NOMO-1 treated with dmso at 0.1 percent for 144 hours (cell line): Measurements from ENCODE around the gene ADAMTS12.

Source experiments
- DNase-seq: peaks from one replicate; lab custom pipeline; 2025; ENCODE audit not compliant: unreplicated experiment; lab: John Stamatoyannopoulos, UW

ADAMTS12 gene

DNA sequence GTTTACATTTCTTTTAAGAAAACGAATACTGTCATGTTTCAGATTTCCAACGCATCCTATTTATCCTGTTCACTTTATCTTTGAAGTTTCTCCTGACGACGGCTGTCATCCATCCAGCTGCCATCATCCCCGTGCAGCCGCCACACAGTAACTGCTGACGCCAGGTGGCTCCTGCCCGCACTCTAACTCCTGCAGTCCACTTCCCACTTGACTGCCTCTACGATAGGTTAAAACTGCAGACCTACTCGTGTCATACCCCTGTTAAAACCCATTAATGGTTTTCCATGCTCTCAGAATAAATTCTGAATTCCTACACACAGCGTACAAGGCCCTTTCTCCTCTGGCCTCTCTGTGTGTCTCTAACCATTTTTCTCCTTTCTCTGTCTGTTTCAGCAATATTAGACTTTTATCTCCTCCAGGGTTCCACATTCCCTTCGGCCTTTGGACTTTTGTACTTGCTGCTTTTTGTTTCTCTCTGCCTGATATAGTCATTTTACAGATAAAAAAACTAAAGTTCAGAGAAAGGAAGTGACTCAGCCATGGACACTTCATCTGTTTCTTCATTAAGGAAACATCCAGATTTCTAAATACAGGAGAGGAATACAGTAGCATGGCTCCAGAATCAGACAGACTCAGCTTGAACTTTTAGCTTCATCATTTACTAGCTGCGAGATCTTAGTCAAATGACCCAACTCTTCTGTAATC lies 84.9 kb downstream of the ADAMTS12 start:
- no peak for DNase-seq

DNA sequence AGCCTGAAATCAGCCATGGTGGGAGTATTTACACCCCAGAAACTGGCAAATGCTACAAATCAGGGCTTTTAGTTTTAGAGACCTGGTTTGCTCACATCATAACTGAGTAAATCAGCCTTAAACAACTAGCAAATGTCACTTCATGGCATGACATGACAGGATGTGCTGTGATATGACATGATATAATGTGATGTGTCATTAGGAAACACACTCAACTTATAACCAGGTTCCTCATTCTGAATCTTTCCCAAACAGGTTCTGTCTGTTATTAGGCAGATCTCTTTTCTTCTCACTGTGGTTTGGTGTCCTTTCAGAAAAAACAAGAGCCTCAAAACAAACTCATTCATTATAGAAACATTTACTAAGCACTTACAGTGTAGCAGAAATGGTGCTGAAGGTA lies 90.5 kb downstream of the ADAMTS12 start:
- DNase-seq = no peak

DNA sequence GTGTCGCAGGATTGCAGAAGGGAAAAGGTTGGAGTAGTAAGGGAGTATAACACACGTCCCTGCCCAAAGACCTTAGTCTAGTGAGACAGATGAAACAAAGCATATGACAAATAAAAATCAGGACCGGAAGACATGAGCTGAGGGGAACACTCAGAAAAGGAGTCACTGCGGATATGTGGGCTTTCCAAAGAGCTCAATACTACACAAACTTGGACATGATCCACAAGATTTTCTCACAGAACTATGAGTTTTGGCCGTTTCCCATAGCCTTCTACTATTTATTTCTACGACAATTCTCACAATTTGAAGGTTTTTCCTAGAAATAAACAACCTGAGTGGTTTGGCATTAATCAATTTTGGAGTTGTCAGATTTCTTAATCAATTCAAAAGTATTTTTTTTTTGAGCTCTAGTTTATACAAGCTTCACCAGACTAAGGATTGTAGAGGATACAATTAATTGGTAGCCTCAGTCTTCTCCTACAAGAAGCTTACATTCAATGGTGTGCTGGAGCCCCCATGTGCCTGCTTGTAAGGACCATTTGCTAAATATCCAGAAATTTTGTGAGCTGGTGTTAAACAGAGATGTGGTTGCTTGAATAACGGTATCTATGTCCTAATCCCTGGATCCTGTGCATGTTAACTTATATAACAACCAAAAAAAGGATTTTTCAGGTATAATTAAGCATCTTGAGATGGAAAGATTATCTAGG lies 91.4 kb downstream of the ADAMTS12 start:
- no peak for DNase-seq

DNA sequence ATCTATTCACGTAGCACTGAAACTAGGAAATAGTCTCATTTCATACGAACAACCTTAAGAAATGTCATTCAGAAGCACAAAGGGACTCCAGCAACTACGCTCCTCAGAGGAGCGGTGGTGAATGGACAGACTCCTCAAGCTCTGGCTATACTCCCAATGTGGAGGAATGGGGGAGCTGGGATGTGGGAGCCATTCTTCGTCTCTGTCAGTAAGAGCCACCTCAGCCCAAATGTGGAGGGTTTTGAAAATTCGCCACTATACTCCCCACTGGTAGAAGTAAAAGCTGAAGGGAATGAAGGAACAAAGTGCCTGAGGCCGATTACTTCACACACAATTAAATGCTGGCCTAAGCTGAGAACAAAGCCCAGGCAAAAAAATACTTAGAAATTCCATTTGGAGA lies 96.3 kb downstream of the ADAMTS12 start:
- DNase-seq = no peak

DNA sequence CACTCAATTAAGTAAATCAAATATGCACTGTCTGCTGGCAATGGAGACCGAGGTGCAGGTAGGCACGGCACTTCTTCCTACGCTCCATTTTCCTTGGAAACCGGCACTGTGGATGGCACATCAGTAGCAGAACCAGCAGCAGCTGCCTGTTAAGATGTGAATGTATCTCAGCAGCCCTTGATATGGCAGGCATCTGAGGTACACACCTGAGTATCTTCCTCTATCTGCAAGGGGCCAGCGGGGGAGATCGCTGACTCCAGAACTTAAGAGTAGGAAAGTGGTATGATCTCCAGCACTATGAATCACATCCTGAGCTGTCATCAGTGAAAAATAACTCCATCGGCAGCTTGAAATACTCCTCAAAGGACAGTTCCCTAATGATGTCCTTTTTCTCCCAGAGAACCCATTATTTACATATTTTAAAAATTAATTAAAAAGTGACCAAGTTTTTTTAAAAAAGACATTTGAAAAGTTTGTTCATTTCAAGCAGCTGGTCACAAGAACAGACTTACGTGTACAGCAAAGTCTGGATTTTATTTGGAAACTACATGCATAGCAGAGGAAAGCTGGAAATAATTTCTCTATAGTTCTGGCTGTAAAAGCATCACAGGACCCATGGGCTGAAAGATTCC lies 97.1 kb downstream of the ADAMTS12 start:
- DNase-seq = no peak

DNA sequence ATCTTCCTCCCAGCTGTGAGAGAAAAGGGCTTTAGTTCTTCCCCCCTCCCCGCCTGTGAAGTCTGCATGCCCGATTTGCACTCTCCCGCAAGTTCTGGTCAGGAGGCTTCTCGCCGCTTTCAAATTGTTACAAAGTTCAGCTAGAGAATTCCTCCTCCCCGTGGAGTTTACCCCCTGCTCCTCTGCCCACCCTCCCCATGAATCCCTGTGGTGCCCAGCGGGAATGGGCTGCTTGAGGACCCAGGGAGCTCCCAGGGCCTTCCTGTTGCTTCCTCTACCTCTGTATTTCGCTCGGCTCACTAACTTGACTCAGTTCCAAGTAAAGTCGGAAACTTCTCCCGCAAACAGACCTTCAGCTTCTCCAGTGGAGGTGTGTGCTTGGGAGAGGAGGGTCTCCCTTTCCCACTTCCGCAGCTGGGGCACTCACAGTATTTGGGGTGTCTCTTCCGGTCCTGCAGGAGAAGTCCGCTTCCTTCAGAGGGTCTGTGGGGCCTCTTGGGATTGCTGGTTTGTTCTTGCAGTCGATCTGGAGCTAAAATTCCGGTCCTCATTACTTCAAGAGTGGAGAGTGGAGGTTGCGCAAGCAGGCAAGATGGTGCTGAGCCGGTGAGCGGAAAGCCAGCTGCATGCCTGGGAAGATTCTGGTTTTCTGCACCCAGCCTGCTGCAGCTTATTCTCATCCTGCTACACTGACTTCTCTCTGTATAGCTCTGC lies 97.8 kb downstream of the ADAMTS12 start:
- no peak for DNase-seq

DNA sequence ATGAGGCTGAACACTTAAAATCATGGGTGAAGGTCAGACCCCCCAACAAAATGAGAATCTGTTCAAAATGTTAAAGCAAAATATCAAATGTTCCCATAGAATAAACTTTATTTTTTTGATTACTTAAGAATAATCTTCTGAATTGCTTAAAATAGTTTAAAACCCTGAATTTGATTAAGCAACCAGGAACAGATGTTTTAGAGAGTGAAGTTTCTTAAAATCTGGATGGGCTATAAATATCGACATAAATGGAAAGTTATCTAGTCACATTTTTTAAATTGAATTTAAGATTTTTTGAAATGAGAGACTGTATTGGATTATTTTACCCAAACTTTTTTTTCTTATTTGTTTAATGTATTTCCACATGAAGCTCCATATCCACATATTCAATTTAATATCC lies 98.5 kb downstream of the ADAMTS12 start:
- no peak for DNase-seq

DNA sequence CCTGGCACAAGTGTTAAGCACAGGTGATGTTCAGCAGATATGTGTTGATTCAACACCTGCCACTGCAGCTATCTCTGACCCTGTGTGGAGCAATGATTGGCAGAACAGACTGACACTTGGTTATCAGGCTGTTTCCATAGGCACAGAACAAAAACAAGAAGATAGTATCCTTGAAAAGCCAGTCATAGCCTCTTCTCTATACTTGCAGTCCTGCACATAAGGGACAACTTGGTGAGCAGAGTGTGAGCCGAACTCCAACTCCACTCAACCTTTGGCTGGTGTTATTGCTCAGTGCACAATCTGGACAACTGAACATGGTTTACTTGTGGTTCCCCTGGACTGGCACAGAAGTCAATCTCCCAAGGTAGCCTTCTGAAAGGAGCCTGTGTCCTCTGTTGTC lies 99.2 kb downstream of the ADAMTS12 start:
- DNase-seq = no peak

DNA sequence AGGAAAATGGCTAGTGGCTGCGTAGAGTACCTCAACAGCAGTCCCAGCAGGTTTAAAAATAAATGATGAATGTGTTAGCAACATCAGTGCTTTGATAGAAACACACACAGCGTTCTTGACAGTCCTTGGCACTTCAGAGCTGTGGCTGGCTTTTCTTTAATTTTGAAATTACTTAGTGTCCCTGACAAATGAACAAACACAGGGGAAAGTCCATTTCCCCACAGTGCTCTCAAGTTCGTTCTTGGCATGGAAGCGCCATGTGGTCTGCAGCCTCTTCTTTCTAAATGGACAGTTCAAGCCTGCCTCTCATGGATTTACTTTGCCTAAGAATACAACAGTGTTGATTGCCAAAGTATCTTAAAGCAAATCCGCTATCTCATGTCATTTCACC lies 102.2 kb downstream of the ADAMTS12 start:
- no peak for DNase-seq

DNA sequence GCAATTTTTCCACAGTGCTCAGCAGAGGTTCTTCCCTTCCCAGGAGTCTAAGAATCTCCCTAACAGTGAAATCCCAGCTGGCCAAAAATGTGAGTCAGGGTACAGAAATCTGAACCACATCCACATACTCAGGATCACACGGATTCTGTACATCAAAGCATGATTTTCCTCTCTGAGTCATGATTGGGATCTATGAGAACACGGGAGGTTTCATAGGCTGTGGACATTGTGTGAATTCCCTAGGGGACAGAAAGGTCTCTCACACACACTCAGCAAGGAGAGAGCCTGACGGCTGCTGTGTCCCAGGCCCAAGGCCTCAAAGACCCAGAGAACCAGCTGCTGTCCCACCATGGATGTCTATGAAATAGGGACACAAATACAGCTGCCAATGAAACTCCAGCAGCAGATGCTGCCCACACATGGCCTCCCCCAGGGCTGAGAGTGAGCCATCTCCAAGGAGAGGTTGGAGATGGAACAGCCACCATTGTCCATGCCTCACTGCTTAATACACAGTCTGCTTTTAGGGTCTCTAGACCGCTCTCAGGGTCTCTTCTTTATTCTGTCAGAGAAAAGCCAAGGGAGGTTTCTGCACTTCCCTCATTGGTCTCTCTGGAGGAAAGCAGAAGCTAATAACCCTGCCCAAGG lies 102.7 kb downstream of the ADAMTS12 start:
- no peak for DNase-seq

DNA sequence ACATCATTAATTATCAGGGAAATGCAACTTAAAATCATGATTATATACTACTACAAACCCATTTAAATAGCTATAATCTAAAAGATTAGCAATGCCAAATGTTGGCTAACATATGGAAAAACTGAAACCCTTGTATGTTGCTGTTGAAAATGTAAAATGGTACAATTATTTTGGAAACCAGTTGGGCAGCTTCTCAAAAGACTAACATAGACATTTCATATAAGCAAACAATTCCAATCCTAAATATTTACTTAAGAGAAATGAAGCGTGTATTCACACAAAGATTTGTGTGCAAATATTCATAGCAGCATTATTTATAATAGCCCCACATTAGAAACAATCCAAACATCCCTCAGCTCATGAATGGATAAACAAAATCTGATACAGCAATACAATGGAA lies 106.2 kb downstream of the ADAMTS12 start:
- no peak for DNase-seq

DNA sequence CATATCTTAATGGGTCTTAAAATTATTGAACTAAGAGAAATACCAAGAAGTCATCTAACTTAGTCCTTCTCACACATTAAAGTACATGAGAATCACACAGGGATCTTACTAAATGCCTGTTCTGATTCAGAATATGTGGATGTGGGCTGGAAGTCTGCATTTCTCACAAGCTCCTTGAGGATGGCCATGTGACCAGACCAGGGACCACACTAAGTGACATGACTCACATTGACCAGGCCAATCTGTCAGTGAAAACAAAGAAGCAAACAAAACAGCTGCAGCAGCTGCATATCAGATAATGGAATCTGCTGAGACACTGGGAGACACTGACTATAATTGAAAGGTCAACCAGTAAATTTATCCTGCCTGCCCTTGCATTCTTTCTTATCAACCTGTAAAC lies 110.5 kb downstream of the ADAMTS12 start:
- no peak for DNase-seq

DNA sequence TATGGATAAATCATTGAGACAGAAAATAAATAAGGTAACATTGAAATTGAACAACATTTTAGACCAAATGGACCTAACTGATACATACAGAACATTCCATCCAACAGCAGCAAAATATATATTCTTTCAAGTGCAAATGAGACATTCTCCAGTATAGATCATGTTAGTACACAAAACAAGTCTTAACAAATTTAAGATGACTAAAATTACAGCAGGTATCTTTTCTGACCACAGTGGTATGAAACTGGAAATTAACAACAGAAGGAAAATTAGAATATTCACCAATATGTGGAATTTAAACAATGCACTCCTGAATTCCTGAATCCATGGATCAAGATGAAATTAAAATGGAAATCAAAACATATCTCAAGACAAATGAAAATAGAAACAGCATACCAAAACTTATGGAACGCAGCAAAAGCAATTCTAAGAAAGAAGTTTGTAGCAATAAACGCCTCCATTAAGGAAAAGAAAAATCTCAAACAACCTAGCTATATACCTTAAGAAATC lies 115.6 kb downstream of the ADAMTS12 start:
- no peak for DNase-seq

DNA sequence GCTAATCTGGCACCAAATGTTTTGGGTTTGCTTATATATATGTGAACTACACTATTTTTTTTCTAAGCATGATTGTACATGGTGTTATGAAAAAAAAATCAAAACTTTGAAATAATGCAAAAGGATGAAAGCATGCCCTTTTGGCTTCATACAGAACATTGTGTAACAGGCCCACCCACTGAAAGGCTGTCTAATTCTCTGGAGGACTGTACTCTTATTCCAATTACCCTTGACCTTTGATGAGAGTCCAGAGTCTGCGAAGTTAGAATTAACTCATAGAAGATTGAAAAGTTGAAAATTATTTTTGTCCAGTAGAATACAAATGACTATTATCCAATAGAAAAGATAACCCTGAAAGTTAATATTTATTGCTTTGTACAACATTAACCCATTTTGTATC lies 117.4 kb downstream of the ADAMTS12 start:
- no peak for DNase-seq

DNA sequence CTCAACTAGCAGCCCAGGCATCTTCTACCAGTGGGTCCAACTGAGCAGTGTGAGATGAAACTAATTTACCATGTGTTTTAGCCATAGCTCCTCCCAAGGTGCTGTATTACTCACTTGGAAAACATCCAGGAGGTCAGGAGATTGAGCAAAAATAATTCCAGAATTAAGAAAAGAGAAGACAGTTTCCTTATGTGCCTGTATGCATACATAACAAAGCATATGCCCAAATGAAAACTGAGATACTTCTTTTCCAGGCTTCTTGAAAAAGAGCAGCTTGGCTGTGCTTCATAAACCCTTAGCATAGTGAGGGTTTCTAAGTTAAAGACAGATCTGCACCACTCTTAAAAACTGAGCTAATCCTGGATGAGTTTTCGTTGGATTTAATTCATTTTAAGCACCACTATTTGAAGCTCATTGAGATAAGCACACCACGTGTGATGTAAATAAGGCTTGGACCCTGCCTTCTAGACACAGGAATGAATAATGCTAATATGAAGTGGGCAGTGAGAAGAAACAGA lies 119.4 kb downstream of the ADAMTS12 start:
- DNase-seq = no peak

DNA sequence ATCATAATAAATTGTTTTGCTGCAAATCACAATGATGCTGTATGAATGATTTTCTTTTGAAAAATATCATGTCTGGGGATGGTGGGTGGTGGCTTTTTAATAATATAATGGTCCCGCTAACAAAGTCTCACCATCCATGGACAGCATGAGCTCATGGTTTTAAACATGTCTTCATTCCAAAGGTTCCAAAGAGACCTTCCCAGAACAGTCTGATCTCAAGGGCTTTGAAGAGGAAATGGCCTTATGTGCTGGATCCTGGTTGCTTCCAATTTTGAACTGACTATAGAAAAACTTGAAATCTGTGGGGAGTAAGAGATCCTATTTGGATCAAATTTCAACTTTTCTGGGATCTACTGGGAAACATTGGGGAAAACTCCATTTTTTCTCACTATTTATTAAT lies 121.8 kb downstream of the ADAMTS12 start:
- DNase-seq = no peak

DNA sequence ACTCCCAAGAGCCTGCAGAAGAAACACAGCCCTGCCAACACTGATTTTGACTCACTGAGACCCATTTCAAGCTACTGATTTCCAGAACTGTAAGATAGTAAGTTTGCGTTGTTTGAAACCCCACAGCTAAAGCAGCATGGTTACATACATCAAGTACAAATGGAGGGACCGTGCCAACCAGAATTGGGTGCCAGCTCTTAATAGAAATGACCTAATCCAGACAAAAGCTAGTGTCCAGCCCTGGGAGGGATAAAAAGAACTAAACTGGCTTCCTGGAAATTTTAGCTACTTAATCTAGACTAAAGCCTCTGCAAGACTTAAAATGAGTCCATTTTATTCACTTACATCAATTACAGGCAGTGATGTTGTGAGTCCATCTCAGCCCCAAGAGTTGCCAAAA lies 122.6 kb downstream of the ADAMTS12 start:
- no peak for DNase-seq

DNA sequence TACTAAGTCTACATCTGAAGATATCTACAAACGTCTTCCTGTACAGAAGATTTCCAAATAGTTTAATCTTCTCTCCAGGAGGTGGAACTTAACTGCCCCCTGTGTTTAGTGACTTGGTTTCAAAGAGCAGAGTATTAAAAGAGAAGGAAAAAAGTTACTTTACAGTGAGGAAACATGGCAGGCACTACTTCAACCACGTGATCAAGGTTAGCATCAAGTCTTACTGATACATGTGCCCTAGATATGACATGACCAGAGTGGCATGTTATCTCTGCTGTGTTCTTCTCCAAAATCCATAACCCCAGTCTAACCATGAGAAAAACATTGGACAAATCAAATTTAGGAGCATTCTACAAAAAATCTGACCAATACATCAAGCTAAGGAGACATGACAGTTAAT lies 125.8 kb downstream of the ADAMTS12 start:
- DNase-seq = no peak

DNA sequence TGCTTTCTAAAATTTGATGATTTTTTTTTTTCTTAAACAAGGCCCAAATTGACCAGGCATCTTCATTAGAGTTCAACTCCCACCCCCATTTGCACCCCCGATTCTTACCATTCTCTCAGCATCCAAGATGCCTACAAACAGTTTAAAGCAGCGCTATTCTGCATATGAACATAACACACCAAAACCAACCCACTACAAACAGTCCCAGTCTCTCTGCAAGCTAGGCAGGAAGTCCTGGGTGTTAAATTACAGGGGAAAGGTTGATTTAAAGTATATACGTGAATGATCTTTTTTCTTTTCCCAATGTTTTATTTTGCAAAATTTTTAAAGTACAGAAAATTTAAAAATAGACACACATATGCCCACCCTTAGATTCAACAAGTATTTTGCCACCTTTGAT lies 127.0 kb downstream of the ADAMTS12 start:
- DNase-seq = no peak

DNA sequence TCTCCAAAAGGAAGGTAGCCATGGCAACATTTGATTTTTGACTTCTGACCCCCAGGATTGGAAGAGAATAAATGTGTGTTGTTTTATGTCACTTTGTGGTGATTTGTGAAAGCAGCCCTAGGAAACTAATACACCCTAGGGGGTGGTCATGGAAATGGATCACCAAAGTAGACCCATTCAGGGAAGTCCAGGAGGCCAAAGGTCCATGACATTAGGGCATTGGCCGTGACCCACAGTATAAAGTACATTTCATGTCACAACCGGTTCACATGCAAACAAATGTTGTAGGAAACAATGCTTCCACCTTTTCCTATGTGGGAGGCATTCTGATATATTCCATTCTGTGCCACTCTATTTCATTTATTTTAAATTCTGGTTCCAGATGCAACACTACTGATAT lies 128.4 kb downstream of the ADAMTS12 start:
- no peak for DNase-seq

DNA sequence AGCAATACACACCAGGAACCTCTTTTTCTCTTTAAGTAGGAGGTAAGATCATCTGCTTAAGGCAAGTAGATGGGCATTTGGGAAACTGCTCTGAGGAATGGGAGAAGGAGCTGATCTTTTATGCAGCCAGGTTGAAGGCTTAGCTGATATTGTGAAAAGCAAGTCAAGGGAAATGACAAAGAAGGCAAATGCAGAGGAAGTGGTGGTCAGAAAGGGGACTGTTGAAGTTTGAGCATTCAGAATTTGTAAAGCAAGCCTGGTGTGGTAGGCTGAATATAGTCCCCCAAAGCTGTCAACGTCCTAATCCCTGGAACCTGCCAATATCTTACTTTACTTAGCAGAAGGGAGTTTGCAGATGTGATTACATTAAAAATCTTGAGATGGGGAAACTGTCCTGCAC lies 128.9 kb downstream of the ADAMTS12 start:
- no peak for DNase-seq
